GM19468 (cell line): ENCODE data around the gene TTC1.
"Not testable (repeated sequence)": the region's sequence is repeated elsewhere in the genome, so short reads cannot be mapped to it uniquely, and the experiment has no call there.

Experiments used
- ATAC-seq: cut with Tn5 transposase; IDR thresholded peaks from one replicate; pipeline ENCODE4 v1.9.1; 2021; ENCODE audit warnings: mild to moderate bottlenecking, moderate library complexity, moderate number of reproducible peaks; ENCODE audit not compliant: unreplicated experiment; ENCODE audit errors: extremely low read depth

Gene TTC1

GRCh38 chr5:160036884-160037283, 27.9 kb downstream of the TTC1 start:
- ATAC-seq = no peak

DNA sequence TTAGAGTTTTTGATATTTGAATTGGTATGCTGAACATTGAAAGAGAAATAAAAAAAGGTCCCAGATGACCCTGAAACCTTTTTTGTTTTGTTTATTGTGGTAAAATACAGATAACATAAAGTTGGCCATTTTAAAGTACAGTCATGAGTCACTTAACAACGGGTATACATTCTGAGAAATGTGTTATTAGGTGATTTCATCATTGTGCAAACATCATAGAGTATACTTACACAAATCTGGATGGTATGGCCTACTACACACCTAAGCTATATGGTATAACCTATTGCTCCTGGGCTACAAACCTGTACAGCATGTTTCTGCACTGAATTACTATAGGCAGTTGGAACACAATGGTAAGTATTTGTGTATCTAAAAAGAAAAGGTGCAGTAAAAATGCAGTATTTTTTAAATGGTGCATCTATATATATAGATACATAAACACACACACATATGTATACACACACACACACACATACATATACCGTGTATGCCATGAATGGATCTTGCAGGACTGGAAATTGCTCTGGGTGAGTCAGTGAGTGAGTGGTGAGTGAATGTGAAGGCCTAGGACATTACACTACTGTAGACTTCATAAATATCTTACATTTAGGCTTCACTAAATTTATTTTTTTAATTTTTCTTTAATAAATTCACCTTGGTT, 31.0 kb downstream of the TTC1 start:
- ATAC-seq = no peak

- ATAC-seq = no peak
Measured at GRCh38 chr5:160040471-160040835, 31.5 kb downstream of the TTC1 start.

DNA sequence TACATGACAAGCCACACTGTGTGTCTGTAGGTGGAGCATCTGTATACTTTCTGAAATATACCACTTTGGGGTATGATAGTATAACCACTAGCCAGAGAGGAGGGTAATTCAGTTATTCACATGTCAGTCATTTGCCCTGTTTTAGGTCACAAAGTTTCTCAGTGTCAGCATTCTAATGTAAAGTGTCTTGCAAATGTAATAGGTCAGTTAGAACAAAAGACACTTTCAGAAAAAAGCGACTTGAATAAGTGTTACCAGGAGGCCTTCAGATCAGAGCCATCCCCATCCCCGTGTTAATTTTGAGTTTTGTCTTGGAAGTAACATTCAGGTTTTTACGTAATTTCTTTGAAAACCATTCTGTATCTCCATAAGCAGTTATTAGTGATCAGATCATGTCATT, 33.7 kb downstream of the TTC1 start:
- ATAC-seq = no peak

DNA sequence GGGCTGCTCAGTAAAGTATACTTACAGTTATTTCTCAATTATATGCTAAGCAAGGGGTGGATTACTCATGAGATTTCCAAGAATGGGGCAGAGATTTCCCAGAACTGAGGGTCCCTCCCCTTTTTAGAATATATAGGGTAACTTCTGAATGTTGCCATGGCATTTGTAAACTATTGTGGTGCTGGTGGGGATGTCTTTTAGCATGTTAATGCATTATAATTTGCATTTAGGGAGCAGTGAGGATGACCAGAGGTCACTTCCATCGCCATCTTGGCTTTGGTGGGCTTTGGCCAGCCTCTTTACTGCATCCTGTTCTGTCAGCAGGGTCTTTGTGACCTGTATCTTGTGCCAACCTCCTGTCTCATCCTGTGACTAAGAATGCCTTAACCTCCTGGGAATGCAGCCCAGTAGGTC, 35.5 kb downstream of the TTC1 start:
- no peak for ATAC-seq

DNA sequence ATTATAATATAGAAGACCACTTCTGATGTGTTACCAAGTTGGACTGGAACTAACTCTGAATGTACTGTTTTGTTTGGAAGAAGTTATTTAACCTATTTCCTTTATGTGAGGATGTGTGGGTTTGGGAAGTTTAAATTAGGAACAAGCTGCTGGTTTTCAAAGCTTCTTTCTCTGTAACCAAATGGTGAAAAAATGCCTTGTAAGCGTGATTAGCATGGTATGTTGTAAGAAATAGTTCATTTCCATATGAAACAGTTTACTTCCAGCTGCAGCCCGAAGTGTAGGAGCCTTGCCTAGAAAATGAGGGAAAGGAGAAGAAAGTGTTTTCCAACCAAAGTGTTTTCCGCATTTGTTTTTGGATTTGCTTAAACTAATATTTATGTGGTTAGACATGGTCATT, 36.0 kb downstream of the TTC1 start:
- ATAC-seq = no peak

DNA sequence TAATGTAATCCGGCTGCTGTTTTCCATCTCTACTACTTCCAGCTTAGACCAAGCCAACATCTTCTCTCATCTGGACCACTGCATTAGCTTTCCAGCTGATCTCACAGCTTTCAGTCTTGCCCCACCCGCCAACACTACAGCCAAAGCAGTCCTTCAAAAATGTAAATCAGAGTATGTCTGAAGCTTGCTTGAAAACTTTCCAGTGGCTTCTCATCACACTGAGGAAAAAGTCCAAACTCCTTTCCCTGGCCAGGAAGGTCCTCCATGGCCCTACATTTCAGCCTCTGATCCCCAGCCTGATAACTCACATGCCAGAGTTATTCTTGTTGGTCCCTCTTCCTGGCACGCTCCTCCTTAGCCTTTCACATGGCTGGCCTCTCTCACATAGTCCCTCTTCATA, 38.5 kb downstream of the TTC1 start:
- no peak for ATAC-seq

- no peak for ATAC-seq
Measured at GRCh38 chr5:160048131-160048530, 39.2 kb downstream of the TTC1 start.

- no peak for ATAC-seq
Measured at GRCh38 chr5:160049099-160049498, 40.2 kb downstream of the TTC1 start.

- ATAC-seq = no peak
Measured at GRCh38 chr5:160054047-160054446, 45.1 kb downstream of the TTC1 start.

DNA sequence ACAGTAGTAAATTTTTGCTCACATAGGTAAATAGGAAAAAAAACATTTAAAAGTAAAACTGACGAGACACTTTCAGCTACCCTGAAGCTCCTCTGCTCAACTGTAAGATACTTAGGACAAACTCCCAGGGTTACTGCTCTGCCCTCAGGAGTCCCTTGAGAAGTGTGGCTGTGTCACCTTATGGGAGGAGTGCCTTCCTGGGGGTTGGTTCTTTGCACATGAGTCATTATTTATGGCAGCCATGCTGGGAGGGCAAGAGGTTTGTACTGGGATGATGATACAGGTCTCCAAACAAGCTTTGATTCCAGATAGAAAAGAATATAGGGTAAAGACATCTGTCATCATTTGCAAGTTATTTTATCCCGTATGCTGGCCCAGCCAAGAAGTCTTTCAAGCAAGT, 45.9 kb downstream of the TTC1 start:
- no peak for ATAC-seq

DNA sequence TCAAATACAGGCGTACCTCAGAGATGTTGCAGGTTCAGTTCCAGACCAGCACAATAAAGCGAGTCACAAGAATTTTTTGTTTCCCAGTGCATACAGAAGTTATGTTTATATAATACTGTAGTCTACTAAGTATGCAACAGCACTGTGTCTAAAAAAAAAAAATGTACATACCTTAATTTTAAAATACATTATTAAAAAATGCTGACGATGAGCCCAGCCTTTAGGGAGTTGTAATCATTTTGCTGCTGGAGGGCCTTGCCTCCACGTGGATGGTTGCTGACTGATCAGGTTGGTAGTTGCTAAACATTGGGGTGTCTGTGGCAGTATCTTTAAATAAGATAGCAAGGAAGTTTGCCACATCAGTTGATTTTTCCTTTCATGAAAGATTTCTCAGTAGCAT, 48.3 kb downstream of the TTC1 start:
- ATAC-seq = no peak

- no peak for ATAC-seq
Measured at GRCh38 chr5:160060001-160060400, 51.1 kb downstream of the TTC1 start.

DNA sequence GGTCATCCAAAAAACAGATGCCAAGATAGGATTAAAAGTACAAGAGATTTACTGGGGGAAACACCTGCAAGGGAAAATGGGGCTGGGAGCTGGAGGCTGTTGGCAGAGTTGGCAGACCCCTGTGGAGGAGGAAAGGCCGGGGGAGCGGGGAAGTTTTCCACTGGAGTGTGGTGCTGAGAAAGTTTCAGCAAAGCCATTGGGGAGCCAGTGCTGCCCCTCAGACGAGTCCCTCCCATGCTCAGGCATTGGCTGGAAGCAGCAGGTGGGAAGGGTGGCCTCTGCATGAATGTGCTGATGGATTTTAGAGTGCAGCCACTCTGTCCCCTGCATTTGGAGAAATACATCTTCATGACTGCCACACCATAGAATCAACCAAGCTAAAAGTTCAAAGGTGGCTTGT, 52.8 kb downstream of the TTC1 start:
- ATAC-seq = no peak

GRCh38 chr5:160064417-160064810, 55.5 kb downstream of the TTC1 start:
- ATAC-seq = no peak

GRCh38 chr5:160064995-160065614, 56.2 kb downstream of the TTC1 start:
- ATAC-seq = no peak

GRCh38 chr5:160069120-160069519, 60.2 kb downstream of the TTC1 start:
- not testable (repeated sequence) for ATAC-seq

DNA sequence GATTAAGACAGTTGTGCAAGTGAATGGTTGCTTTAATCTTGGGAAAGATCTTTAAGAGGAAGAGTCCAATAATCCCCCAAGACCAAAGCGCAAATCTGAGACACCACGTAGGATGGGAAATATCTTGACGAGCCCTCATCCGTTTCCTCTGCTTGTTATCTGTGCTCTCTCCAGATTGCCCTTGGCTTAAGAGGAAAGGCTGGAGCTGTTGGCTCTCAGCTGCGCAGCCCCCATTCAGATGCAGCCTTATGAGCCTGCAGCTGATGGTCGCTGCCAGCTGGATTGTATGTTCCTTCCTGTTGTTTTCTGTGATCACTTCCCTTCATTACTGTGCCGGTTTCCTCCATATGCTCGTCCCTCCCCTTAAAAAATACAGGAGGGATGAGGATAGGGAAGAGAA, 62.6 kb downstream of the TTC1 start:
- no peak for ATAC-seq

- no peak for ATAC-seq
Measured at GRCh38 chr5:160071916-160072315, 63.0 kb downstream of the TTC1 start.

DNA sequence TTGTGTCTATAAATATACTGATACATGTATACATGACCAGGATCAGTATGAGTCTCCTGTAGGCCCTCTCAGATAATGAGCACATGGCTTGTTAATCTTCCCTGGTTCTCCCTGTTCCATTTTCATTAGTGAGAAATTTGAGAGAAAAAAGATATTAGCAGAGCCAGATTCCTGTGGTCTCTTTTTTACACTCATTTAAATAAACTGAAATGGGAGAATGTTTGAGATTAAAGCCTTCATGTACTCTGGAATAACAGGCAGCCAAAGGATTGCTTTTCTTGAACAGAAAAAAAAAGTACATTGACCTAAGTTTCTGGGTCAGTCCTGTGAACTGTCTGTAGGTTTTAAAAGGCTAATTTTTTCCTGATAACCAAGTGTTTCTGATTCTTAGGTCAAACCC, 66.1 kb downstream of the TTC1 start:
- ATAC-seq = no peak

DNA sequence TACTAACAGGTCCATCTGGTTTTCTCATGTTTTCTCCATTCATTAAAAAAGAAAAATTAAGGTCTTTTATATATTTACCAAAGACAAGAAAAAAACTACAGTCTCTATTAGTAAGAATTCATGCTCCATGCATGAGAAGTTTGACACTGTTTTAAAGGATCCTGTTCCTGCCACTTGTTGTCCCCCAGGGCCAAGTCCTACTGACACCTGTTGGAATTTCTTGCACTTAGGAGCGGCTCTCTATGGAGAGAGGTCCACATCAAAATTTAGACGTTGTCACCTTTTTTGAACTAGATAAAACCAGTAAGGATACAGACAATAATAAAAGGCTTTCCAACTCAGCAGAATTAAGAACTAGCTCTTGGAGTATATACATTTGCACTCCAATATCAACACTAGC, 68.1 kb downstream of the TTC1 start:
- no peak for ATAC-seq

DNA sequence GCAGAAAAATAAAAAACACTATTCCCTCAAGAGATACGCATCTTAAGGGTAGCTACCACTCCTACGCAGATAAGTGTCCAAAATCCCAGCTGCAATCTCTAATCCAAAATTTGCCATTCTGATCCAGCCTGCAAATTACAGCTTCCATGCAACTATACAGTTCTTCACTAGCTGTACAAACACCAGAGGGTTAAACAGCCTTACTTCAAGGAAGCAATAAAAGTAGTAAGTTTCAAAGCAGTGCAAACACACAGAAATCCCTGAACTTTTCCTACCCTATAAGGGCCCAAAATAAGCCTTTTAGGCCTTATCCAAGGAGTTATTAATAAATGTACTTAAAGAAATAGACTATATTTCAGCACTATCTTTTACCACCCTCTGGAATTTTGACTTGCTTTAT, 70.8 kb downstream of the TTC1 start:
- ATAC-seq = no peak
